NT2/D1 (cell line): ENCODE results near the gene TPM1.

Source experiments
- DNase-seq: peaks from one replicate; pipeline ENCODE4 v3.0.0-alpha.2; 2011; ENCODE audit warnings: low read depth, low spot score
- H3K27me3 ChIP-seq: 2 replicates; pipeline ENCODE4 v1.6.0; 2011; ENCODE audit warnings: mild to moderate bottlenecking; ENCODE audit not compliant: insufficient read length, insufficient read depth
- H3K36me3 ChIP-seq: 2 replicates; pipeline ENCODE4 v1.6.1; 2011; ENCODE audit warnings: mild to moderate bottlenecking, low read length, mixed read lengths; ENCODE audit not compliant: insufficient read depth, insufficient read length
- H3K4me1 ChIP-seq: 2 replicates; pipeline ENCODE4 v1.5.1; 2011; ENCODE audit not compliant: insufficient read depth, insufficient read length
- H3K4me3 ChIP-seq: 2 replicates; pipeline ENCODE4 v1.5.1; 2011; ENCODE audit warnings: low read depth; ENCODE audit not compliant: insufficient read length
- H3K9ac ChIP-seq: 2 replicates; pipeline ENCODE4 v1.6.0; 2011; ENCODE audit warnings: low read depth; ENCODE audit not compliant: insufficient read length
- H3K9me3 ChIP-seq: 2 replicates; pipeline ENCODE4 v1.5.1; 2011; ENCODE audit warnings: mild to moderate bottlenecking, low read length; ENCODE audit not compliant: insufficient read depth
- SUZ12 ChIP-seq: IDR thresholded peaks from 2 replicates; pipeline ENCODE4 v1.6.1; 2011; ENCODE audit not compliant: insufficient read length, insufficient read depth; ENCODE audit errors: extremely low read depth
- YY1 ChIP-seq: IDR thresholded peaks from 2 replicates; pipeline ENCODE4 v1.6.1; 2011; ENCODE audit not compliant: insufficient read length, insufficient read depth
- ZNF274 ChIP-seq: IDR thresholded peaks from 2 replicates; pipeline ENCODE4 v1.6.1; 2011; ENCODE audit warnings: mild to moderate bottlenecking, low read depth, low read length

Gene TPM1

DNA sequence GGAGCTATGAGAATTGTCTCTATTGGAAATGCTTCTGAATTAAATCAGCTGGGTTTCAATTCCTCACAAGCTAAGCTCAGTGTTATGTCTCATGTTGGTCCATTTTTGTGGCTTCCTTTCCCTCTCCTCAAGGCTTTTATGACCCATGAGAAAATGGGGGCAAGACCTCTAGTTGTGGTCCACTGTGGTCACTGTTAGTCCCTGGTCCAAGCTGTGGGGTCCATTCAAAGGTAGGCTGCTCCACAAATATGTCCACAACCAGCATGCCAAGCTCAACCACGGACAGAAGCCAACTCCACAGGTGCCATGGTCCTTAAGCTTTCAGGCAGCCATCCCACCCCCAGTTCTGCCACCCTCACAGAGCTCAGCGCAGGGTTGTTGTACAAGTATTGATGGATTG is 14.9 kb upstream of the TPM1 start:
- Histone ChIP-seq H3K36me3 (no peaks in the 10 kb centered on the region), H3K9me3 (no peaks in the 10 kb centered on the region), H3K4me3 (no peak overlapping the region), H3K27me3 (no peaks in the 10 kb centered on the region), H3K4me1 (peaks cover 3% of the 10 kb centered on the region), H3K9ac (no peak overlapping the region)
- TF ChIP-seq ZNF274 (no peak), SUZ12 (no peak), YY1 (no peak)
- DNase-seq: no peak

DNA sequence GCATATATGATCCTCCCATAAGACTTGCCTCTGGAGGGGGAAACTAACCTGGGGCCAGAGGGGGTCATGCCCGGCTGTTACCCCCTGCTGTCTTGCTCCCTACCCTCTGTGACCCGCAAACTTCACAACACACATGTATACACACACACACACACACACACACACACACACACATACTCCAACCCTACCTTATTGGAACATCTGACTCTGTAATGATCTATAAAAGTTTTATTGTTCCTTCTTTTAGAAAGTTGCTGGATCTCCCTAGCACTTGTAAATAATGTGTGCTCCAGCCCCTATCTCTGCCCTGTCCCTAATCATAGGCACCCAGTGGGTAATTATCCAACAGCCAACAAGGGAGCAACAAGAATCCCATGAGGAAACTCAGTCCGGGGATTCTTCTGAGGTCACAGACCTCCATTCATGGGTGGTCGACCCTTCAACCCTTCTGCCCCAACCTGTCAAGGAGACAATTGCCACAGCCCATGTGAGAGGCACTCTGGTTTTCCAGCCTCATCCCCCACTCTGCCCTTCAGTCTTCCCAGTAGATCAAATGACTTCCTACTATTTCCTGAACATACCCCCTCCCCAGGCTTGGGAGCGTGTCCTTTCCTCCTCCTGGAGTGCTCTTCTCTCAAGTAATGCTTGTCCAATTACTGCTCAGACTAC is 14.0 kb upstream of the TPM1 start:
- H3K27me3 ChIP-seq: no peaks in the 10 kb centered on the region
- no peak for TF ChIP-seq ZNF274
- TF ChIP-seq SUZ12: no peak
- no peak for TF ChIP-seq YY1
- H3K36me3 ChIP-seq: no peaks in the 10 kb centered on the region
- DNase-seq: no peak
- no peak overlapping the region for H3K4me3 ChIP-seq
- H3K9ac ChIP-seq: no peak overlapping the region
- no peaks in the 10 kb centered on the region for H3K9me3 ChIP-seq
- peaks cover 3% of the 10 kb centered on the region for H3K4me1 ChIP-seq

DNA sequence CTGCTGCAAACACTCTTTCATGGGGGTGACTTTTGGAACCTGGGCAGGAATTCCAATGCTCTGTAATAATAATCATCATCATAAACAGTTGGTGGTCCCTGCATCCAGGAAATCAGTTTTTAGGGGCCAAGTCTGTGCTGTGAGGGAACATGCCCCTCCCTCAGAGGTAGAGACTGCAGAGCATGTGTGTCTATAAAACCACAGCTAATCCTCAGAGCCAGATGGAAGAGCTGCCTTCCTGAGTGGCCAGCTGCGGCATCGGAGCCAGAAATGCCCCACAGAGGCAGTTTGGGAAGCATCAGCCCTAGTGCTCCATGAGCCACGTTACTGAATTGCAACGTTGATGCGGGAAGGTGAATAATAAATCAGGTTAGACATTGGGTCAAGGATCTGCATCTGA is 12.9 kb upstream of the TPM1 start:
- no peak overlapping the region for H3K9ac ChIP-seq
- TF ChIP-seq ZNF274 (no peak), YY1 (no peak), SUZ12 (no peak)
- H3K9me3 ChIP-seq: no peaks in the 10 kb centered on the region

DNA sequence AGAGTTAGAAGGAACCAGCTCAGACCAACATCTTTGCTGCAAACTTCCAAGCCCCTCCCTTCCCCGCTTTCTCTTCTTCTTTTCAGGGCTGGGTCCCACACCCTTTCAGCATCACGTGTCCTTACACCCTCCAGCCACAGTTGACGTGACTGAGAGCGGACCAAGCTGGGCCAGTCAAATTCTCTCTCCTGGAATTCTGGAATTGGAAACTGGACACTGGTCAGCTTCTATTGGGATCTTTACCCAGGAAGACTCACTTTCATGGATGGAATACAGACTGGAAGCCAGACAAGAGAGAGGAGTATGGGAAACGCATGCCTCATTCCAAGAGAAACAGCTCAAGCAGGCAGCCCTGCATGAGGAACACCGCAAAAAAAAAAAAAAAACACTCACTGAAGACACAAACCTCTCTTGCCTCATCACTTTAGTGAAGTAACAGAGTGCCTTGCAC is 12.4 kb upstream of the TPM1 start:
- Histone ChIP-seq H3K27me3 (no peaks in the 10 kb centered on the region), H3K9me3 (no peaks in the 10 kb centered on the region), H3K4me3 (no peak overlapping the region), H3K36me3 (no peaks in the 10 kb centered on the region), H3K9ac (no peak overlapping the region), H3K4me1 (peaks cover 3% of the 10 kb centered on the region)
- DNase-seq: no peak
- TF ChIP-seq SUZ12 (no peak), ZNF274 (no peak)

More for the DNA sequence above, 12.9 kb upstream of the TPM1 start:
- Histone ChIP-seq H3K36me3 (no peaks in the 10 kb centered on the region), H3K27me3 (no peaks in the 10 kb centered on the region), H3K4me1 (peaks cover 3% of the 10 kb centered on the region), H3K4me3 (no peak overlapping the region)
- DNase-seq: no peak

DNA sequence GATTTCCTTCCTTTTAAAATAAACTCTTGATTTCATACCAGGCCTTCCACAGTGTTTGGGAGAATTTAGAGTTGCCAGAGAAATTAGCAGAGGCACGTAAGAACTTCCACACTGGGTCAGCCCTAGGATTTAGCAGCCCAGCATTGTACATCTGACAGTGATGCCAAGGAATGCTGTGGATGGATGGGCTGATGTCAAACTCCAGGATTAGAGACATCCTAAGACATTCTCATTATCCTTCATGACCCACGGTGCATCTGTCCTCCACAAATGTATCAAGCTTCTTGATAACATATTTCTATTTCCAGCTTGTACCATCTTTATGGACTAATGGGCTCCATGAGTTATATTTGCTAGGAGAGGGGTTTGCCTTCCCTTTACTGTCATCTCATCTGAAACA is 8.0 kb upstream of the TPM1 start:
- Histone ChIP-seq H3K9me3 (0 out of 2 replicates have a peak, but pooled peaks cover 4% of the 10 kb centered on the region), H3K4me3 (no peak overlapping the region), H3K27me3 (no peaks in the 10 kb centered on the region), H3K36me3 (no peaks in the 10 kb centered on the region), H3K4me1 (peaks cover 5% of the 10 kb centered on the region), H3K9ac (no peak overlapping the region)
- TF ChIP-seq YY1 (no peak), SUZ12 (no peak), ZNF274 (no peak)
- DNase-seq: no peak

DNA sequence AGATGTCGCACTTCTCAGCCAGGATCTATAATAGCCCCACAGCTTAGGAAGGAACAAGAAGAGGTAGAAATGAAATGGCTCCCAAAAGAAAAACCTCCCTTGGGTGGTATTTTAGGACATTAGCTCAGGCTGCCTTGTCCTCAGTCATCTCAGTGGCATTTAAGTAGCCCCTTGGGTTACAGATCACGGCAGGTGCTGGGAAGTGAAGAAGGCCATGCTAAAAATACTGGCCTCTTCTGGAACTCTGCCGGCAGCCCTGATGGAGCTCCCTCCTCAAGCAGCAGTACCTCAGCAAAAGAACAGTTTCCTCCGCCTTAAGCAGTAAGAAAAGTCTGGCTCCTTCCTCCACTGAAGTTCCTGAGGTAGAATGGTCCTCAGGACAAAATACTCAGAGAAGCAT is 7.3 kb upstream of the TPM1 start:
- no peak overlapping the region for H3K9ac ChIP-seq
- TF ChIP-seq ZNF274: no peak
- no peak for TF ChIP-seq YY1
- TF ChIP-seq SUZ12: no peak
- DNase-seq: no peak
- peaks cover 3% of the 10 kb centered on the region for H3K4me1 ChIP-seq
- no peak overlapping the region for H3K4me3 ChIP-seq
- H3K9me3 ChIP-seq: 0 out of 2 replicates have a peak, but pooled peaks cover 7% of the 10 kb centered on the region
- peaks cover 4% of the 10 kb centered on the region for H3K27me3 ChIP-seq
- H3K36me3 ChIP-seq: no peaks in the 10 kb centered on the region

DNA sequence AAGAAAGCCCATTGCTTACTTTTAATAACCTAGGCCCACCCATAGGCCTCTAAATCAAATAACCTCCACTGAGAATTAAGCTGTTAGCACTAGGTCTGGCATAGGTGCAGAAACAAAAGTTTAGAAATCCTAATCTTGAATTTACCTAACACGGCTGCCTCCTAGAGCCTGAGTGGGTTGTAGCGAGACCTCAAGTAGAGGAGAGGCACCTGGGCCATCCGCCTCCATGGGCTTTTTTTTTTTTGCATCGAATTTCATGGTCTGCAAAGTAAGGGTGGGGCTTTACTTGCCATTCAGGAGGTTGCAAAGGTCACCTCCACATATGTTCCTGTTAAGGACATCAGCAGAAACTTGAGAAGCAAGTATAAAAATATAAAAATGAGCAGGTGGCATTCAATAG is 6.6 kb upstream of the TPM1 start:
- H3K27me3 ChIP-seq: peaks cover 4% of the 10 kb centered on the region
- H3K9me3 ChIP-seq: 0 out of 2 replicates have a peak, but pooled peaks cover 7% of the 10 kb centered on the region
- no peaks in the 10 kb centered on the region for H3K36me3 ChIP-seq
- H3K4me3 ChIP-seq: no peak overlapping the region
- no peak for DNase-seq
- no peak overlapping the region for H3K9ac ChIP-seq
- H3K4me1 ChIP-seq: peaks cover 3% of the 10 kb centered on the region
- TF ChIP-seq SUZ12 (no peak), YY1 (no peak), ZNF274 (no peak)
